ENCODE data around the gene NHS.
"Not testable (repeated sequence)": the region's sequence is repeated elsewhere in the genome, so short reads cannot be mapped to it uniquely, and the experiment has no call there.

NHS gene

DNA sequence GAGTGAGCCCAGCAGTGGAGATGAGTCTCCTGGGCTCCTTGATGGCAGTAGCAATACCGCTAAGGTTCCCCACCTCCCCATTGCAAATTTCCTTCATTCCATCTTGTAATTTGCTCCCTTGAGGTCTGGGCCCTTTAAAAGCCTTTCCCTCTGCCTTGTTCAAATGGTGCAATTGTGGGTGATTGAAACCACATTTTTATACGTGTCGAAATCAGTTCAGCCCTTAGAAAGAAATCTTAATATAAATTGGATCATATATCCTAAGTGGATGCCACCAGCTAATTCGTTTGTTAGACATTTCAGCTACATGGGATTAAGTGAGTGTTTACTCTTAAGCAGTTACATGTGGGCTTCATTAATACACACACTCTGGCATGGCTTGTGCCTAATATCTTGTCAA is 68.6 kb downstream of the NHS start:
- DNase-seq (ENCODE audit: extremely low read depth in 1 of 2, low read depth in 1 of 2): no peak

DNA sequence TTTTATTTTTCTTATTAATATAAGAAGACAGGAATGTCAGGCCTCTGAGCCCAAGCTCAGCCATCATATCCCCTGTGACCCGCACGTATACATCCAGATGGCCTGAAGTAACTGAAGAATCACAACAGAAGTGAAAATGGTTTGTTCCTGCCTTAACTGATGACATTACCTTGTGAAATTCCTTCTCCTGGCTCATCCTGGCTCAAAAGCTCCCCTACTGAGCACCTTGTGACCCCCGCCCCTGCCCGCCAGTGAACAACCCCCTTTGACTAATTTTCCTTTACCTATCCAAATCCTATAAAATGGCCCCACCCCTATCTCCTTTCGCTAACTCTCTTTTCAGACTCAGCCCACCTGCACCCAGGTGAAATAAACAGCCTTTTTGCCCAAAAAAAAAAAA is 71.3 kb downstream of the NHS start:
- not testable (repeated sequence) for DNase-seq (ENCODE audit: extremely low read depth in 1 of 2, low read depth in 1 of 2)

DNA sequence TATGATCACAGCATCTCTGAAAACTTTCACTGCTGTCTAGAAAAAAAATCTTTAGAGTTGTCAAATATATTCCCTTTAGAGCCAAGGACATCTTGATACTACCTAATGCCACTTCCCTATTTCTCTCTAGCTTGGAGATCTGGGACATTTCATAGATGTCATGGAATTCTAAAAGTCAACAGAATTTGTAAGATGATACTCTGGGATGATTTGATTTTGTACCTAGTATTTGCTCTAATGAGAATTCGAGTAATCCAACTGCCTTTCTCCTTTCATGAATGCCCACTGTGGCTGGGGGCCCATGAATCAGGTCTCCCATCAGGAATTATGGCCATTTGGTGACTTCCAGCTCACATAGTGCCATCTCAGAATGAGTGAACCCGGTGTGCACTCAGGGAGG is 73.2 kb downstream of the NHS start:
- no peak for DNase-seq (ENCODE audit: extremely low read depth in 1 of 2, low read depth in 1 of 2)

DNA sequence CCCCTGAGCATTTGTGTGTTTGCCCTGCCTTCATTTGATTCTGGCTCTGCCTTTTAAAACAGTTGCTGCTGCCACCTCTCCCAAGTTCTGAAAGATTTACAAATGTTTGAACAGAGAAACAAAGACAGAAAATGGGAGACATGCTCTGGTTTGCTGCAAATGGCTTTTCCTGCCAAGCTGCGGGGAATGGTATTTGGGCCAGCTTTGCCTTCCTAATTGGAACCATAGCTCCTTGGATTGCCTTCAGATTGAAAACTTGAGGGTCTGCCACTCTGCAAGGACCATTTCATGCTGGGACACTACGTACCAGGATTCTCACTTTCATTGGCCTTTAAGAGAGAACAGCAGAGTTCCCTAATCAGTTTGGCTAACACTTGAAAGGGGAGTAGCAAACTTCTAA is 74.9 kb downstream of the NHS start:
- DNase-seq (ENCODE audit: extremely low read depth in 1 of 2, low read depth in 1 of 2): no peak

DNA sequence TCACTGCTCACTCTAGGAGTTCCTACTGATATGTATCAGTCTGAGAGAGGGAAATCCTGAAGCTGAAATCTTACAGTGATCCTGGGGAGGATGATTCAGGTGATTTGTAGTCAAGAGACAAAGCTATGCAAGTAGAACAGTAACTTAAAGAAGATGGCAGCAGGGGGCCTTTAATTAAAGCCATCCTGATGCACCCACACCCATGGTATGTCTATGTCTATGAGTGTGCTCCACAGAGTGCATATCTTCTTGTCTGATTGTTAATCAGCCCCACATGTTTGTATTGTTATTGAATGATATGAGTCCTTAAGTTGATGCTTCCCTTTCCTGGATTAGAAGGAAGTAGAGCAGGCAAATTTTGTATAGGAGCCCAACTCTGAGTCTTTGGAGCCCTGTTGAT is 78.8 kb downstream of the NHS start:
- DNase-seq (ENCODE audit: extremely low read depth in 1 of 2, low read depth in 1 of 2): no peak

DNA sequence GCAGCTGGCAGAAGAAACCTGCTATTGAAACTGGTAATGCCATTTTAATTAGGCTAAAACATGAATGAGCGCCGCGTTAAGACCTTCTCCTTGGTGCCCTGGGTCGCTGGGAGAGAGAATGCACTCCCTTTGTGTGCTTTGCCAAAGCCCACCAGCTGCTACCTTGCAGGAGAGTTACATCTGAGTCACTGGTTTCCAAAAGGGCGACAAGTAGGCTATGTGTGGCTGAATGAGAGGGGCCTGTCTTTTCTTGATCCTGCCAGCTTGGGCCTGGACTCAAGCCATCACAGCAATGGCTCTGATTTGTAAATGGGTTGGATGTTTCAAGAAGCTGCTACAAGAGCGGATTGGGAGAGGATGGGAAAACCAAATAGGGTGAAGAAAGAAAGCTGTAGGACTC is 81.5 kb downstream of the NHS start:
- no peak for DNase-seq (ENCODE audit: extremely low read depth in 1 of 2, low read depth in 1 of 2)

DNA sequence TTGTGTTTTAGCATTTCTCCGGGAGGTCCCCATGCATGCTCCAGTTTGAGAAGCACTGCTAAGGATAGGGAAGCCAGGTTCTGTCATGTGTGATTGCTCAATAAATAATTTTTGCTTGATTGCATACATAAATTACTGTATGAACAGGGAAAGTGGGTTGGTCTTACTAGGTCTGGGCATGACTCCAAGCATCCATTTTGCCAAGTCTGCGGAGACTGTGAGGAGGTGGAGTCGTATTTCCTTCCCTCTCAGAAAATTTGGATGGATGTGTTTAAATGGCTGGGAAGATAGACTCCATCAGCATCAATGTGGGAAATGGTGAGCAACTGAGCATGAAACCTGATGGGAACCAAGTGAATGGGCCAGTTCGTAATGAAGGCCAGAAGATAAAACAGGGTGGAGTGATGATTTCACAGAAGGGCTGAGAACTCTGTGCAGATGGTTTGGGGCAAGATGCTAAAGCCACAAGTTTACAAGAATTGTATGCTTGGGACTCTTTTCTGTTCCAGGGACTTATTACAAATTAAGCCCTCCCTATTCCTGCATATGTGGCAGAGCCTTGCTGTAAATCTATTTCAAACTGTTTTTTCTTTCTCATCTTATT is 84.1 kb downstream of the NHS start:
- no peak for DNase-seq (ENCODE audit: extremely low read depth in 1 of 2, low read depth in 1 of 2)

DNA sequence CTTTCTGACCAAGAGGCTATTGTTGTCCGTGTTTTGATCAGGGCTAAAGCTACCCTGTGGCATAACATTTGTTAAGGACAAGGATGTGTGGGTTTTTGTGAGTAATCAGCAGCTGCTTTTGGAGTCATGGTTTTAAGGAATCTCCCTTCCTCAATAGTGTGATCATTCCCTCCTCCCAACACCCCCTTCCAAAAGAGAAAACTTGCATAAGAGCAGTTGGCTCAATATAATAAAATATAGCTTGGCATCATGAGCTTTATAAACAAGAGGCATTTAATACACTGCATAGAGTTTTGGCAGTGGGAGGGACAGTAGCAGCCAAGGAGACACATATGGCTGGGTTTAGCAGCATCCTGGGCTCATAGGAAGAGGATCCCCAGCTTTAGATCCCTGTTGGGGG is 84.7 kb downstream of the NHS start:
- DNase-seq (ENCODE audit: extremely low read depth in 1 of 2, low read depth in 1 of 2): no peak

DNA sequence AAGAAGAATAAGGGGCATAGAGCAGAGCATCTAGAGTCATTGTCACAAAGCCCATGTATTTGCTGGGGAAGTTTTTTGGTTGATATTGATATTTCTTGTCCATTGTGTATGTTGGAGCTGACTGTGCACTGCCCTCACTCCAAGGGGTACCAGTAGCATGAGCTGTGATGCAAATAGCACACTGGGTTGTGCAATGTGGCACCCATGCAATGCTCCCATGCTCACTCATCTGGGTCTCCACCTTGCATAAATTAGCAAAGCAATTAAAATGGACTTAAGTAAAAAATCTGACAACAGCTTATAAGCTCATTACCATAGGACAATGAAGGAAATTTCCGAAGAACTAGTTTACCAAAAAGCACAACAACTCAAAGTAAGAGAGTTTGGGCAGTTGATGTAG is 87.9 kb downstream of the NHS start:
- DNase-seq (ENCODE audit: extremely low read depth in 1 of 2, low read depth in 1 of 2): no peak

DNA sequence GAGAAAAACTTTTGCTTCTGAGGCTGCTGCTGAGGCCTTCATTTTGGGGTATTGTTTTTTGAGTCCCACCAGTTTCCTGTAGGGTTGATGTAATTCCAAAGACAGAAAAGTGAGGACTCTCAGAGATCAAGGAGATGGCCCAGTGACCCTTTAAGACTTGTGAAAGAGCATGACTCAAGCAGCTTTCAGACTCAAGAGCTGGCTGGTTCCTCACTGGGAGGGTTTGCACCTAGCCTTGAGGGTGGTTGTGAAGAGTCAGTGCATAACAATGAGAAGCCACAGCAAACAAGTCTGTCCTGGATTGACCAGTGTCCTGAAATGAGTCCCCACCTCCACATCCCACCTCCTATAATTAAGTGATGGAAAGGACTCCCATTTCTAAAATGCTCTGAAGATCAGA is 89.2 kb downstream of the NHS start:
- DNase-seq (ENCODE audit: extremely low read depth in 1 of 2, low read depth in 1 of 2): no peak

DNA sequence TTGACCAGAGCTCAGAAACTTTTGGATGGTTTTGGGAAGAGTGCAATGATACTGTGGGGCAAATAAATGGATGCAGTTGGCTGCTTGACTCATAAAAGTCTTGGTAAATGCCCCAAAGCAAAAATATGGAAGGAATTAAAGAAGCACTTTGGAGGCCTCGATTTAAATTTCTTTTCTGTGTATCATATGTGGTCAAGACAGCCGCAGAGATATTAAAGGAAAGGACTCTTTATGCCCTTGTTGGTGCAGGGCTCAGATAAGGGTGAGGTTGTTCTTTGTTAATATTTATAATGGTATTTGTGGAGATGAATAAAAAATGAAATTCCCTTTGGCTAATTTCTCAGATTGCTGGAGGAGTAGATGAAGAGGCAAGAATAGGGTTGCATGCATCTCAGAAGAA is 90.2 kb downstream of the NHS start:
- DNase-seq (ENCODE audit: extremely low read depth in 1 of 2, low read depth in 1 of 2): no peak

DNA sequence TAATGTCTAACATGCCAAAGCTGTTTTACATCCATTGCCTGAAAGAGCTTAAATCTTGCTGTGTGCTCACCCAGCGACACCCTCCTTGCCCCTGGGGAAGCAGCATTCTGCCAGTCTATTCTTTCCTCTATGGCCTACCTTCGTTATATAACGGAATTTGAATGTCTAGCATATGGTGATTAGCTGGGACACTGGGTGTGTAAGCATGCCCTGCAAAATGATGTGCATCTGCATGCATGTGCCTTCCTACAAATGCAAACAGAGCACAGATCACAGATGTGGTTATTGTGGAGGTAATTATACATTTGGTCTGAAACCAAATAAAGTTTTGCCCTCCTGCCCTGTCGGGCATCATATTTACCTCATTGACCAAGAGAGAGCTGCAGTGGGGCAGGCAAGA is 90.8 kb downstream of the NHS start:
- no peak for DNase-seq (ENCODE audit: extremely low read depth in 1 of 2, low read depth in 1 of 2)

DNA sequence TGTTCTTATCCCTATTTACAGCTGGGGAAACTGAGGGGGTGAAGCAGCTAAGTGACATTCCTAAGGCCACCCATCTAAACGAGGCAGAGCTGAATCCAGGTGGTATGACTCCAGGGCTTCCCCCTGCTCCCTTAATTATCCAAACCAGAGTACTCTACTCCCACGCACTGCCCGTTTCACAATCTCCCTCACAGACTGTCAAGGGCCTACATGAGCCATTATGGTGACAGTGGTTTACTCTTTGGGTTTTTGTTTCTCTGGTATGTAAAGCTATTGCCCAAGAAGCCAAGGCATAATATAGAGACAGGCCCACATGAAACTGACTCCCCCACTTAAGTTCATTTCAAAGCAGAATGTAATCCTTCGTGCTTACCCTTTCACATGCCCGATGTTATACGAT is 95.1 kb downstream of the NHS start:
- DNase-seq (ENCODE audit: extremely low read depth in 1 of 2, low read depth in 1 of 2): no peak

DNA sequence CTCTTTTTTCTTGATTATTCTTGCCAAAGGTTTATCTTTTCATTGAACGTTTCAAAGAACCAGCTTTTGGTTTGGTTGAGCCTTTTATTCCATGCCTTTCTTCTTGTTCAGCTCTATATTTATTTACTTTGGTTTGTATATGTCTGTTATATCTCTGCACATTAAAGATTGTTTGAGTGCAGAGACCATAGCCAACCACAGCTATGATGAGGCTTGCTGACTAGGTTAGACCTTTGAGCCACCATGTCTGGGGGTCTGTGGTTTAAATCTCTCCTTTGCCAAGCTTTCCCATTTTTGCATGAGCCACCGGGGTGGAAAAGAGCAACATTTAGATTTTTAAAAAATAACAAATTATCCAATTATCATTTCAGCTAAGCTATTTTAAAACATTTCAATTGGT is 96.1 kb downstream of the NHS start:
- no peak for DNase-seq (ENCODE audit: extremely low read depth in 1 of 2, low read depth in 1 of 2)

DNA sequence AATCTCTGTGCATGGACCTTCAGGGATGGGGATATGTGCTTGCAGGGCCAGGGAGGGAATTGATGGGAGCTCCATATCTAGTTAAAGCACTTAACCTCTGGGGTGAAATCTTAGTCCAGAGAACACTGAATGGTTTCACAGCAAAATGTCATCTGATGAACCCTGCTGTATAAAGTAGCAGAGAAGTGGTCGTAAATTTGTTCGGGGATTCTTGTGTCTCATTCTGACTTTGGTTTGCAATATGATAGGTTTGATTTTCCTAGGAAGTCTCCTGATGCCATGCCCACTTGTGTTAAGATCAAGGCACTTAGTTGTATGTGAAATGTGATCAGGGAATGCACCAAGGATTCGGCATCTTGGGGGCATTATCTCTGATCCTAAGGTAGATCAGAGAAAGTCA is 96.9 kb downstream of the NHS start:
- DNase-seq (ENCODE audit: extremely low read depth in 1 of 2, low read depth in 1 of 2): no peak

DNA sequence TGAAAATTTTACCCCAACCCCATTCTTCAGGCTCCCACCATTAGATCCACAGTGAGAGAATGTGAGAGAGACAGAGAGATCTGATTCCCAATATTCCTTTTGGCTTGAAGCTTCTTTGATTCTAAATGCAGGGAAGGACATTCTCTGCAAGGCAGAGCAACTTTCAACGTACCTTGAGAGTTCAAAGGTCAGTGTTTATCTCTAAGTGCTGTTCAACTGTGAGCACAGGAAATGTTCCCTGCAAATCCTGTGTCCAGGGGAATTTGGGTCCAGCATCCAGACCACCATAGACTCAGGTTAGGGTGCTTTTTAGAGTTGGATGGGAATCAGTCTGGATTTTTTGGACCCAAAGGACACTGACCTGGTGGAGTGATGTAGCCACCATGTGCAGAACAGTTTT is 97.4 kb downstream of the NHS start:
- no peak for DNase-seq (ENCODE audit: extremely low read depth in 1 of 2, low read depth in 1 of 2)

DNA sequence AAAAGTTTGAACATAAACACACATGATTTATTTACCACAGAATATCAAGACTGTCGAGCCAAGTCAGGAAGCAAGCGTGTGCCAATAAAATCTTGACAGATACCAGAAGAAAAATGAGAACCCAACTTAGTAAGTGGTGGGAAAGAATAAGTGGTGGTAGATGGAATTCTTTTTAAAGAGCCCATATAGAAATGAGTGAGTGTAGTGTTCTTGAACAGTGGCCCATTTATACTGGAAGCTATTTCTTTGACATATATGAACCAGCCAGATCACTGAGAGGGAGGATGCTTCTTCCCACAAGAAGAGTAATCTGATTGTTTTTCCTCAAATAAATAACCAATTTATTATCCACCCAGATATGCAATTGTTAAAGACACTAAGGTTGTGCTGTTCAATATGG is 98.0 kb downstream of the NHS start:
- no peak for DNase-seq (ENCODE audit: extremely low read depth in 1 of 2, low read depth in 1 of 2)

DNA sequence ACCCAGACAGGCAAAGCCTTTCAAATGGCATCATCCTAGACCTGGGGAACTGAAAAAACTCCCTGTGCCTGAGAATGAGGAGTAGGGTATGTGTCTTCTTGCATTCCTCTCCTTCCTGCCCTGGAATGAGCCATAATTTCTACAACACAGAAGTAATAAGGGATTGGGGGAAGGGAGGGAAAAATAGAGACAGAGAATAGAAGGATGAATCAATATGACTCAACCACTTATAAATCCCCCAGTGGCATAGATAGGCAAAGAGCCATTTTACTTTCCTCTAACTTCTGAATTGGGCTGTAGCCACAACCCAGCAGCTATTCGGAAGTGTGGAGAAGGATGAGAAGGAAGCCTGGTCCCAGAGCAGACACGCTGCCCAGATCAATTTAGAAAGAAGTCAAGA is 99.9 kb downstream of the NHS start:
- no peak for DNase-seq (ENCODE audit: extremely low read depth in 1 of 2, low read depth in 1 of 2)

DNA sequence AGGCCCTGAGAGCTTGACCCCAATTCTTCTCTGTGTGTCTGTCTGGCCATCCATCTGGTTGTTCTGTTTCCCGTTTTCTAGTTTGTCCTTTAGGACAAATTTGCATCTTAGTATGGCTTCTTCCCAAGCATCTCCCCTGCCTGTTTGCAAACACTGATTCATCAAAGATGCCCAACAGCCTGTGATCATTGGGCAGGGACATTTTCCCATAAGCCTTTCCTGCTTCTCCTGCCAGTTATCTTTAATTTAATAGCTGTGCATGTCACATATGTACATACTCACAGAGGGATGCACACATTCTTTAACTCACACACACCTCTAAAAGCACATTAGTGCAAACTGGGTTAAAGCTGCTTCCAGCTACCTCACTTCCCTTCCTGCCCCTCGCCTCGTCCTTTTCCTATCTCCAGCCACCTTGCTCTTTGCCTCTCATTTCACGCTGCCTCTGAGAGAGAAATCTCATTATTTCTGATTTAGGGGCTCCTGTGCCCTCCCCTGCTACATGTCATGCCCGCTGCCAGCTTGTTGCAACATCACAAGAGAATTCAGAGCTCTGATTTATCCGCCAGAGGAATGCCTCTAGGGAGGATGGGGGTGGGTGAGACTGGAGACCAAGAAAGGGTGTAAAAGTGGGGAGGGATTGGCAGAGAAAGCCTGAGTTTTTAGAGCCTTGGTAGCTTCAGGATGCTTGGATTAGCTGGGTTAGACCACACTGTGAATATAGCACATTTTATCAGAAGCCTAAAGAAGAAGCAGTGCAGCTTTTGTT is 100.6 kb downstream of the NHS start:
- no peak for DNase-seq (ENCODE audit: extremely low read depth in 1 of 2, low read depth in 1 of 2)

DNA sequence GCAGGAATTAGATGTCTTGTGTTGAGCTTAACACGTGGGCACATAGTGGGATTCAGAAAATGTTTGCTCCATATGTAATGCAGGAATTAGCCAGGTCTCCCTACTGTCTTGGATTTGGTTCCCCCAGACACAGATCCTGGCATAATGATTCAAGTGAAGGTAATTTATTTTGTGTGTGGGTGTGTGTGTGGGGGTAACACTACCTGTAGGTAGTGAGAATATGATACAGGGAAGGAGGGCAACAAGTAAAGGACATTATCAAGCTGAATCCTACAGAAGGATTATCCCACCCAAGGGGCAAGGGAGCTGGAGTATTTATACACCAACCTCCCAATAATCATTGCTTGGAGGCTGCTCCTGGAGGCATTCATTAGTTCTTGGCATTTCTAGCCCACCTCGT is 101.4 kb downstream of the NHS start:
- no peak for DNase-seq (ENCODE audit: extremely low read depth in 1 of 2, low read depth in 1 of 2)

DNA sequence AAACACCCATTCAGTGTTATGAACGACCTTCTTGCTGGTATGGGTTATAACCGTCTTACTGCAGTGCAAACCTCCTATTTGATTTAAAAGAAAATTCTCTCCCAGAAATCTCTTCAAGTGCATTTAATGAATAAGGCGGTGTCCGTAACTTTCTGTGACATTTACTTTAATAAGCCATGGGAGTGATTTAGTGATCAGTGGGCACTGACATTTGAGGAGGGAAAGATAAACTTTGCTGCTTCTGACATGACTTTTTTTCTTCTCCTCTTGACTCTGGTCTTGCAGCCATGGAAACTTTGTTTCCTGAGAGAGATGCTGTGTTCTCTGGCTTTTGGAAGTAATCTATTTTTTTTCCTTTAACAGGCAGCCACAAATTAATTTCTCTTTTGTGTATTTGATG is 106.1 kb downstream of the NHS start:
- no peak for DNase-seq (ENCODE audit: extremely low read depth in 1 of 2, low read depth in 1 of 2)

DNA sequence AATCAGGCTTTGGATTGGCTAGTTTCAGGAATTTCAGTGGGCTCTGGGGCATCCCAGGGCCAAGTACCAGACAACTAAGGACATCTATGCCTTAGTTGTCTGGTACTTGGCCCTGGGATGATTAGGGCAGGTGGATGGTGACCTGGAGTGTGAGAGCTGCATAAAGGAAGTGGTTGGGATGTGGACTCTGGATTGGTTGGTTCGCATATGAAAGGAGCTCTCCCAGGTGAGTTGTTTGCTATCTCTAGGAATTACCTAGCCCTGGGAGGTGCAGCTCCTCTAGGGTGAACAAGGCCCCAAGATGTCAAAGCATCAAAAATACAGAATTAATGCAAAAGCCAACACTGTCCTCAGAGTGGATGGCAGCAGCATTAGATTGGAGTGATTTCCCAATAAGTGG is 109.6 kb downstream of the NHS start:
- no peak for DNase-seq (ENCODE audit: extremely low read depth in 1 of 2, low read depth in 1 of 2)

DNA sequence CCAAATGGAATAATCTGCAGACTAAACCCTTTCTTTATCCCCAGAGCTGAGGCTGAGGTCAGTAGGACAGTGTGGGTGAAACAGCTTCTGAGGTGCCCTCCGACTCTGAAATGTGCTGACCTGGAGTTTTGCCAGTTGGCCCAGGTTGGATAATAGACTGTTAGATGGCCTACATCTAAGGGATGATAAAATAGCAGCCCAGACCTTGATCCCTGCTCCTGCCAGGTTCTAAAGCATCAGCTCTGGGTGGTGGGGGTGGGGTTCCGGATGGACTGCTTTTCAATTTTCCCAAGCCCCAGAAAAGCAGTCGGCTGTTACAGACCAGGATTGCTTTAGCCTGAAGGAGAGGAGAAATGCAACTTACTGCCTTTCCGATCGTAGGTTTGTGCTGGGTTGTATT is 110.4 kb downstream of the NHS start:
- DNase-seq (ENCODE audit: extremely low read depth in 1 of 2, low read depth in 1 of 2): no peak
